PFSK-1 (cell line): ENCODE results near the gene CPD.

Experiments used
- FOXP2 ChIP-seq: optimal IDR thresholded peaks from 2 replicates; pipeline ENCODE3; 2011; ENCODE audit warnings: borderline replicate concordance, control low read depth, inconsistent platforms; ENCODE audit not compliant: insufficient read depth; ENCODE audit errors: extremely low read length, extremely low read depth
- POLR2AphosphoS5 ChIP-seq: IDR thresholded peaks from 2 replicates; pipeline ENCODE4 v1.6.1; 2012; ENCODE audit warnings: low read depth, mild to moderate bottlenecking, control low read depth, low read length, moderate library complexity
- SIN3A ChIP-seq: IDR thresholded peaks from 2 replicates; pipeline ENCODE4 v1.6.1; 2012; ENCODE audit warnings: mild to moderate bottlenecking, low read length, moderate library complexity, borderline replicate concordance; ENCODE audit not compliant: insufficient read depth
- TAF1 ChIP-seq: IDR thresholded peaks from 2 replicates; pipeline ENCODE4 v1.6.1; 2012; ENCODE audit warnings: low read length, control low read depth, borderline replicate concordance; ENCODE audit not compliant: insufficient read depth
- TF ChIP-seq, protein P1 (sequence below), 2 experiments: IDR thresholded peaks; 2 replicates each; pipeline versions ENCODE4 v1.6.1 to v1.8.0; 2011 to 2012; ENCODE audit warnings: low read depth in 2 of 2, low read length in 2 of 2, control low read depth in 1 of 2, inconsistent platforms in 1 of 2, mild to moderate bottlenecking in 1 of 2, moderate library complexity in 1 of 2; ENCODE audit not compliant: insufficient read depth in 1 of 2

The CPD gene

DNA sequence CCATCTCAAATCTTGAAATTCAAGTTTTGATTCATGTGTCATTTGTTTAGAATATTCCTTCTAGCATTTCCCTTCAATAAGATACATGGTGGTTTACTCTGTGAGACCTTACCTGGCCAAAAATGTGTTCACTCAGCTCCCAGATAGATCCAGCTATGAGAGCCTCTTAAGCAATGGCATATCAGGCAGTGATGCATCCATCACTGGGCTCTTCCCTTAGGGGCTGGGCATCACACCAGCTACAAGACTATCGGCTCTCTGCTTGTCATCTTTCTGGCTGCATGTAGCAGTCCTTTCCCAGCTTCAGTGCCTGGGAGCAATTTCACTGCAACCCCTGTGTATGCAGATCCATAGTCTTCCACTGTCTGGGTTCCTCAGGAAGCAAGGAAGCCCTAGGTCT is 139.1 kb downstream of the CPD start:
- no peak for TF ChIP-seq POLR2AphosphoS5
- TF ChIP-seq TAF1, result no peak
- no peak for TF ChIP-seq SIN3A

DNA sequence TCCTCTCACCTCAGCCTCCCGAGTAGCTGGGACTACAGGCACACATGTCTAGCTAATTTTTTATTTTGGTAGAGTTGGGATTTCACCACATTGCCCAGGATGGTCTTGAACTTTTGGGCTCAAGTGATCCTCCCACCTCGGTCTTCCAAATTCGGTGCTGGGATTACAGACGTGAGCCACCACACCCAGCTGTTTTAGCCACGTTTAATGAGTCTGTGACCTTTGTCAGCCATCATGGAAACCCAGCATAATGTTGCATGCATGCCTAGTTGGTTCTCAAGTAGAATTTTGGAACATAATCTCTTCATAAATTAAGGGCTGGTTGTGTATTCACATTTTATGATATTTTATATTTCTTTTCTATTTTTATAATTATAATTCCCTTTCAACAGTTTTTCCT is 140.4 kb downstream of the CPD start:
- TF ChIP-seq SIN3A (no peak), FOXP2 (no peak), POLR2AphosphoS5 (no peak), TAF1 (no peak)
- TF ChIP-seq, protein P1, sequence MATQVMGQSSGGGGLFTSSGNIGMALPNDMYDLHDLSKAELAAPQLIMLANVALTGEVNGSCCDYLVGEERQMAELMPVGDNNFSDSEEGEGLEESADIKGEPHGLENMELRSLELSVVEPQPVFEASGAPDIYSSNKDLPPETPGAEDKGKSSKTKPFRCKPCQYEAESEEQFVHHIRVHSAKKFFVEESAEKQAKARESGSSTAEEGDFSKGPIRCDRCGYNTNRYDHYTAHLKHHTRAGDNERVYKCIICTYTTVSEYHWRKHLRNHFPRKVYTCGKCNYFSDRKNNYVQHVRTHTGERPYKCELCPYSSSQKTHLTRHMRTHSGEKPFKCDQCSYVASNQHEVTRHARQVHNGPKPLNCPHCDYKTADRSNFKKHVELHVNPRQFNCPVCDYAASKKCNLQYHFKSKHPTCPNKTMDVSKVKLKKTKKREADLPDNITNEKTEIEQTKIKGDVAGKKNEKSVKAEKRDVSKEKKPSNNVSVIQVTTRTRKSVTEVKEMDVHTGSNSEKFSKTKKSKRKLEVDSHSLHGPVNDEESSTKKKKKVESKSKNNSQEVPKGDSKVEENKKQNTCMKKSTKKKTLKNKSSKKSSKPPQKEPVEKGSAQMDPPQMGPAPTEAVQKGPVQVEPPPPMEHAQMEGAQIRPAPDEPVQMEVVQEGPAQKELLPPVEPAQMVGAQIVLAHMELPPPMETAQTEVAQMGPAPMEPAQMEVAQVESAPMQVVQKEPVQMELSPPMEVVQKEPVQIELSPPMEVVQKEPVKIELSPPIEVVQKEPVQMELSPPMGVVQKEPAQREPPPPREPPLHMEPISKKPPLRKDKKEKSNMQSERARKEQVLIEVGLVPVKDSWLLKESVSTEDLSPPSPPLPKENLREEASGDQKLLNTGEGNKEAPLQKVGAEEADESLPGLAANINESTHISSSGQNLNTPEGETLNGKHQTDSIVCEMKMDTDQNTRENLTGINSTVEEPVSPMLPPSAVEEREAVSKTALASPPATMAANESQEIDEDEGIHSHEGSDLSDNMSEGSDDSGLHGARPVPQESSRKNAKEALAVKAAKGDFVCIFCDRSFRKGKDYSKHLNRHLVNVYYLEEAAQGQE (IDR thresholded peaks at IDR 0.05; ENCODE audit: insufficient read depth in 1 of 2, low read depth in 2 of 2, low read length in 2 of 2), result no peak
